ENCODE measurements around the gene RCOR1.

- TF ChIP-seq, protein P1, sequence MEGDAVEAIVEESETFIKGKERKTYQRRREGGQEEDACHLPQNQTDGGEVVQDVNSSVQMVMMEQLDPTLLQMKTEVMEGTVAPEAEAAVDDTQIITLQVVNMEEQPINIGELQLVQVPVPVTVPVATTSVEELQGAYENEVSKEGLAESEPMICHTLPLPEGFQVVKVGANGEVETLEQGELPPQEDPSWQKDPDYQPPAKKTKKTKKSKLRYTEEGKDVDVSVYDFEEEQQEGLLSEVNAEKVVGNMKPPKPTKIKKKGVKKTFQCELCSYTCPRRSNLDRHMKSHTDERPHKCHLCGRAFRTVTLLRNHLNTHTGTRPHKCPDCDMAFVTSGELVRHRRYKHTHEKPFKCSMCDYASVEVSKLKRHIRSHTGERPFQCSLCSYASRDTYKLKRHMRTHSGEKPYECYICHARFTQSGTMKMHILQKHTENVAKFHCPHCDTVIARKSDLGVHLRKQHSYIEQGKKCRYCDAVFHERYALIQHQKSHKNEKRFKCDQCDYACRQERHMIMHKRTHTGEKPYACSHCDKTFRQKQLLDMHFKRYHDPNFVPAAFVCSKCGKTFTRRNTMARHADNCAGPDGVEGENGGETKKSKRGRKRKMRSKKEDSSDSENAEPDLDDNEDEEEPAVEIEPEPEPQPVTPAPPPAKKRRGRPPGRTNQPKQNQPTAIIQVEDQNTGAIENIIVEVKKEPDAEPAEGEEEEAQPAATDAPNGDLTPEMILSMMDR (IDR thresholded peaks at IDR 0.05) = no peak
- no peak for TF ChIP-seq POLR2AphosphoS5 (IDR thresholded peaks at IDR 0.05)
- TF ChIP-seq EP300 (IDR thresholded peaks at IDR 0.05) = no peak
Measured at GRCh38 chr14:102758087-102758486, 165.6 kb downstream of the RCOR1 start.

Data from upper lobe of left lung (tissue), 4 donors.